ENCODE results near the gene TSSK1B.

TSSK1B gene

GRCh38 chr5:113450462-113450861, 15.7 kb upstream of the TSSK1B start:
- H3K4me1 ChIP-seq: no peaks in the 10 kb centered on the region

GRCh38 chr5:113448252-113448651, 13.5 kb upstream of the TSSK1B start:
- no peaks in the 10 kb centered on the region for H4K20me1 ChIP-seq
- no peaks in the 10 kb centered on the region for H3K4me1 ChIP-seq
- H3K27me3 ChIP-seq: no peaks in the 10 kb centered on the region
- TF ChIP-seq Cebpa-rat (IDR thresholded peaks at IDR 0.05): no peak
- no peak overlapping the region for H3K4me2 ChIP-seq
- H3K27ac ChIP-seq: no peak overlapping the region
- H3K9ac ChIP-seq: no peak overlapping the region
- no peak overlapping the region for H3K4me3 ChIP-seq
- no peaks in the 10 kb centered on the region for H3K36me3 ChIP-seq
- H3K9me3 ChIP-seq (replicated peaks in 1 of 11): peaks cover 6 to 15% (median 11%) of the 10 kb centered on the region in 11 experiments; a peak in 18 of 22 replicates

More at GRCh38 chr5:113450462-113450861, 15.7 kb upstream of the TSSK1B start:
- Histone ChIP-seq H3K4me2 (no peak overlapping the region), H4K20me1 (no peaks in the 10 kb centered on the region), H3K36me3 (no peaks in the 10 kb centered on the region), H3K9me3 (replicated peaks in 1 of 11) (peaks cover 4 to 6% (median 5%) of the 10 kb centered on the region in 11 experiments; a peak in 18 of 22 replicates), H3K27ac (no peak overlapping the region), H3K9ac (no peak overlapping the region), H3K4me3 (no peak overlapping the region), H3K27me3 (no peaks in the 10 kb centered on the region)
- TF ChIP-seq Cebpa-rat (IDR thresholded peaks at IDR 0.05): no peak

- Histone ChIP-seq H3K9me3 (replicated peaks in 1 of 11) (peaks cover 6 to 17% (median 11%) of the 10 kb centered on the region in 11 experiments; a peak in 18 of 22 replicates), H3K27me3 (no peaks in the 10 kb centered on the region), H3K9ac (no peak overlapping the region), H3K27ac (no peak overlapping the region), H4K20me1 (no peaks in the 10 kb centered on the region), H3K36me3 (no peaks in the 10 kb centered on the region), H3K4me3 (no peak overlapping the region), H3K4me1 (no peaks in the 10 kb centered on the region), H3K4me2 (no peak overlapping the region)
- no peak for TF ChIP-seq Cebpa-rat (IDR thresholded peaks at IDR 0.05)
Measured at GRCh38 chr5:113447498-113448050, 12.8 kb upstream of the TSSK1B start.

- Histone ChIP-seq H3K9ac (no peak overlapping the region), H3K9me3 (replicated peaks in 1 of 11) (peaks cover 6 to 20% (median 11%) of the 10 kb centered on the region in 11 experiments; a peak in 18 of 22 replicates), H3K4me2 (no peak overlapping the region), H4K20me1 (no peaks in the 10 kb centered on the region), H3K4me1 (no peaks in the 10 kb centered on the region), H3K27me3 (no peaks in the 10 kb centered on the region), H3K27ac (no peak overlapping the region), H3K36me3 (no peaks in the 10 kb centered on the region), H3K4me3 (no peak overlapping the region)
- TF ChIP-seq Cebpa-rat (IDR thresholded peaks at IDR 0.05): no peak
Measured at GRCh38 chr5:113446358-113446927, 11.7 kb upstream of the TSSK1B start.

GRCh38 chr5:113437111-113437510, 2.3 kb upstream of the TSSK1B start:
- Histone ChIP-seq H3K4me1 (peaks cover 0 to 6% (median 0%) of the 10 kb centered on the region in 10 experiments; a peak in 2 of 20 replicates), H3K9ac (no peak overlapping the region), H3K27ac (no peak overlapping the region), H3K4me3 (no peak overlapping the region), H3K27me3 (no peaks in the 10 kb centered on the region), H3K9me3 (replicated peaks in 1 of 11) (peaks cover 0 to 13% (median 0%) of the 10 kb centered on the region in 11 experiments; a peak in 3 of 22 replicates), H3K36me3 (no peaks in the 10 kb centered on the region), H4K20me1 (no peaks in the 10 kb centered on the region), H3K4me2 (no peak overlapping the region)
- TF ChIP-seq Cebpa-rat (IDR thresholded peaks at IDR 0.05): no peak

- TF ChIP-seq Cebpa-rat (IDR thresholded peaks at IDR 0.05): no peak
- no peaks in the 10 kb centered on the region for H4K20me1 ChIP-seq
Measured at GRCh38 chr5:113435575-113435974, 786 bp upstream of the TSSK1B start.

GRCh38 chr5:113433862-113434612, 752 bp downstream of the TSSK1B start:
- H3K4me1 ChIP-seq: peaks cover 0 to 6% (median 0%) of the 10 kb centered on the region in 10 experiments; a peak in 2 of 20 replicates
- H3K4me3 ChIP-seq: no peak overlapping the region
- peaks cover 0 to 24% (median 0%) of the 10 kb centered on the region in 11 experiments; a peak in 4 of 22 replicates for H3K9me3 ChIP-seq (replicated peaks in 1 of 11)
- H3K27me3 ChIP-seq: no peaks in the 10 kb centered on the region
- H3K36me3 ChIP-seq: no peaks in the 10 kb centered on the region
- no peaks in the 10 kb centered on the region for H4K20me1 ChIP-seq
- no peak for TF ChIP-seq Cebpa-rat (IDR thresholded peaks at IDR 0.05)
- no peak overlapping the region for H3K9ac ChIP-seq
- no peak overlapping the region for H3K4me2 ChIP-seq
- H3K27ac ChIP-seq: no peak overlapping the region

More at GRCh38 chr5:113435575-113435974, 786 bp upstream of the TSSK1B start:
- no peak overlapping the region for H3K4me3 ChIP-seq
- peaks cover 0 to 6% (median 0%) of the 10 kb centered on the region in 10 experiments; a peak in 2 of 20 replicates for H3K4me1 ChIP-seq
- H3K9ac ChIP-seq: no peak overlapping the region
- peak overlapping the region in 1 of 11 experiments; percentile 29; a peak in 1 of 22 replicates for H3K4me2 ChIP-seq
- H3K9me3 ChIP-seq (replicated peaks in 1 of 11): peaks cover 0 to 23% (median 0%) of the 10 kb centered on the region in 11 experiments; a peak in 4 of 22 replicates
- no peak overlapping the region for H3K27ac ChIP-seq
- H3K27me3 ChIP-seq: no peaks in the 10 kb centered on the region
- H3K36me3 ChIP-seq: no peaks in the 10 kb centered on the region

GRCh38 chr5:113433071-113433470, 1.7 kb downstream of the TSSK1B start:
- H3K36me3 ChIP-seq: no peaks in the 10 kb centered on the region
- H3K9me3 ChIP-seq (replicated peaks in 1 of 11): peaks cover 0 to 24% (median 0%) of the 10 kb centered on the region in 11 experiments; a peak in 4 of 22 replicates
- H3K4me1 ChIP-seq: peaks cover 0 to 6% (median 0%) of the 10 kb centered on the region in 10 experiments; a peak in 2 of 20 replicates
- H3K27ac ChIP-seq: no peak overlapping the region
- no peak overlapping the region for H3K4me2 ChIP-seq
- no peak for TF ChIP-seq Cebpa-rat (IDR thresholded peaks at IDR 0.05)
- no peak overlapping the region for H3K4me3 ChIP-seq
- H3K9ac ChIP-seq: no peak overlapping the region
- H3K27me3 ChIP-seq: no peaks in the 10 kb centered on the region
- no peaks in the 10 kb centered on the region for H4K20me1 ChIP-seq

- Histone ChIP-seq H3K27me3 (no peaks in the 10 kb centered on the region), H3K4me1 (no peaks in the 10 kb centered on the region), H3K9ac (no peak overlapping the region), H3K4me2 (no peak overlapping the region), H3K27ac (no peak overlapping the region), H3K4me3 (no peak overlapping the region), H3K9me3 (replicated peaks in 1 of 11) (peaks cover 0 to 11% (median 0%) of the 10 kb centered on the region in 11 experiments; a peak in 3 of 22 replicates), H3K36me3 (no peaks in the 10 kb centered on the region), H4K20me1 (no peaks in the 10 kb centered on the region)
- TF ChIP-seq Cebpa-rat (IDR thresholded peaks at IDR 0.05): no peak
Measured at GRCh38 chr5:113427871-113428574, 6.8 kb downstream of the TSSK1B start.
